Testis (tissue), 3 donors: Measurements from ENCODE around the gene TNFAIP8. TPM values are rescaled to one million over a fixed set of nuclear protein-coding genes. Genes with fewer than 3 reads are reported as not detected.
A peak's percentile ranks its signal among the peaks of the same experiment; 100 is the strongest.

ENCODE experiments used
- DNase-seq: peaks from one replicate; pipeline ENCODE4 v3.0.0-alpha.2; 2019
- H3K27ac ChIP-seq, 2 donors: fragments of 200-600 bp; sonication (generic); one replicate each; pipeline ENCODE4 v1.5.1; 2019
- H3K27me3 ChIP-seq: fragments of 200-600 bp; sonication (generic); one replicate; pipeline ENCODE4 v1.5.1; 2019
- H3K36me3 ChIP-seq: fragments of 200-600 bp; sonication (generic); one replicate; pipeline ENCODE4 v1.5.1; 2017; ENCODE audit warnings: low read depth; ENCODE audit errors: missing control alignments
- H3K4me1 ChIP-seq: fragments of 200-600 bp; sonication (generic); one replicate; pipeline ENCODE4 v1.5.1; 2019
- H3K4me3 ChIP-seq, 2 donors: fragments of 200-600 bp; sonication (generic); one replicate each; pipeline ENCODE4 v1.5.1; 2017 to 2019
- H3K9me3 ChIP-seq: fragments of 200-600 bp; sonication (generic); one replicate; pipeline ENCODE4 v1.5.1; 2017
- POLR2A ChIP-seq: fragments of 450-650 bp; IDR thresholded peaks from one replicate; pipeline ENCODE4 v1.6.1; 2017; ENCODE audit warnings: antibody characterized with exemption, mild to moderate bottlenecking, moderate library complexity
- WGBS, 2 donors: methylation state at CpG; one replicate each; pipeline ENCODE4 v1.1.5; 2018; 5-methylcytosine and 5-hydroxymethylcytosine counted together
- intact Hi-C: fragments of 100-400 bp; cut with DNase I; formaldehyde crosslinking; loops from one replicate; pipeline ENCODE4 v1.15.1; 2023; ENCODE audit warnings: low total_unique reads
- polyA plus RNA-seq: library from polyadenylated mRNA; stranded (reverse); fragments of 350-450 nt; fragmentation: Illumina TruSeq; extraction: RNeasy Lipid Tissue Mini Kit (QIAGEN cat#74804); gene quantifications from one replicate; pipeline ENCODE4 v1.2.3, GENCODE V29; 2014; ENCODE audit warnings: low read depth, low replicate concordance; ENCODE audit not compliant: insufficient read depth
- total RNA-seq, 2 donors: library from RNA; depleted of rRNA; stranded (reverse); fragments of >200 nt; gene quantifications; one replicate each; pipeline ENCODE4 v1.2.3, GENCODE V29; 2016
- TF ChIP-seq, protein P1 (sequence below), 3 experiments: fragments of 450-650 bp in 2 of 3; fragments of 200-600 bp in 1 of 3; sonication (generic) in 1 of 3; IDR thresholded peaks; one replicate each; pipeline ENCODE4 v1.5.1; 2016 to 2019; ENCODE audit warnings: antibody characterized with exemption in 3 of 3, mild to moderate bottlenecking in 2 of 3, moderate library complexity in 1 of 3

TNFAIP8 gene
- total and polyA plus RNA-seq, 3 donors from 2014 or later, result 6.3 to 14.0 (median 8.2) TPM

DNA sequence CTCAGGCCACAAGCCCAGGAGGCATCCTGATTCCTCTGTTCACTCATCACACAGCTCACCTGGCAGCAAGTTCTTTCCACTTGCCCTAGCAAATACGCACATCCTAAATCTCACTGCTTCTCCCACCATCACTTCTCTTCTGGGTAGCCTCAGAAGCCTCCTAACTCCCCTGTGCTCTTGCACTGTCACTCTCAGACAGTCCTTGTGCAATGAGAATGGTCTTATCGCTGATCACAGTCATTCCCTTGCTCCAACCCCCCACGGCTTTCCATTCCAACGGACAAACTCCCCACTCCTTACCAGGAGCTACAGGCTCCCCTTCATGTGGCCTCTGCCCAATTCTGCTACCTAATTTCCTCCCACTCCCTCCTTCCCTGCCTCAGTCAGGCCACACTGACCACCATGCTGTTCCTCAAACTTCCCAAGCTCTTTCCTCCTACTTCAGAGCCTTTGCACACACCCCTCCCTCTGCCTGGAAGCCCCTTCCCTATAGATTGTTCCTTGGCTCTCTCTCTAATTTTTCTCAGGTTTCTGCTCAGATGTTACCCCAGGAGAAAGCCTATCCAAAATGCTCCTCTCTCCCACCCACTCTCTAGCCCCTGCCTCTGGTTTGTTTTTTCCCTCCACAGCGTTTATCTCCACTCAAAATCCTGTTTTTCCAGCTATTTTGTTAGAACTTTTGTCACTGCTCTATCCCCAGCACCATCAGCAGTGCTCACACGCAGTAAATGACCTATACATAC is 34.1 kb upstream of the TNFAIP8 start:
- Histone ChIP-seq H3K27me3 (no peaks in the 10 kb centered on the region), H3K9me3 (no peaks in the 10 kb centered on the region), H3K4me1 (peaks cover 3% of the 10 kb centered on the region), H3K4me3 (no peak overlapping the region), H3K36me3 (no peaks in the 10 kb centered on the region), H3K27ac (no peak overlapping the region)
- no peak for DNase-seq
- 86 to 87% methylated on average over 6 of the region's 6 CpGs for WGBS, 2 donors
- intact Hi-C loops, result no loop called here
- TF ChIP-seq POLR2A, result no peak
- TF ChIP-seq, protein P1, sequence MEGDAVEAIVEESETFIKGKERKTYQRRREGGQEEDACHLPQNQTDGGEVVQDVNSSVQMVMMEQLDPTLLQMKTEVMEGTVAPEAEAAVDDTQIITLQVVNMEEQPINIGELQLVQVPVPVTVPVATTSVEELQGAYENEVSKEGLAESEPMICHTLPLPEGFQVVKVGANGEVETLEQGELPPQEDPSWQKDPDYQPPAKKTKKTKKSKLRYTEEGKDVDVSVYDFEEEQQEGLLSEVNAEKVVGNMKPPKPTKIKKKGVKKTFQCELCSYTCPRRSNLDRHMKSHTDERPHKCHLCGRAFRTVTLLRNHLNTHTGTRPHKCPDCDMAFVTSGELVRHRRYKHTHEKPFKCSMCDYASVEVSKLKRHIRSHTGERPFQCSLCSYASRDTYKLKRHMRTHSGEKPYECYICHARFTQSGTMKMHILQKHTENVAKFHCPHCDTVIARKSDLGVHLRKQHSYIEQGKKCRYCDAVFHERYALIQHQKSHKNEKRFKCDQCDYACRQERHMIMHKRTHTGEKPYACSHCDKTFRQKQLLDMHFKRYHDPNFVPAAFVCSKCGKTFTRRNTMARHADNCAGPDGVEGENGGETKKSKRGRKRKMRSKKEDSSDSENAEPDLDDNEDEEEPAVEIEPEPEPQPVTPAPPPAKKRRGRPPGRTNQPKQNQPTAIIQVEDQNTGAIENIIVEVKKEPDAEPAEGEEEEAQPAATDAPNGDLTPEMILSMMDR (IDR thresholded peaks at IDR 0.05), result no peak

DNA sequence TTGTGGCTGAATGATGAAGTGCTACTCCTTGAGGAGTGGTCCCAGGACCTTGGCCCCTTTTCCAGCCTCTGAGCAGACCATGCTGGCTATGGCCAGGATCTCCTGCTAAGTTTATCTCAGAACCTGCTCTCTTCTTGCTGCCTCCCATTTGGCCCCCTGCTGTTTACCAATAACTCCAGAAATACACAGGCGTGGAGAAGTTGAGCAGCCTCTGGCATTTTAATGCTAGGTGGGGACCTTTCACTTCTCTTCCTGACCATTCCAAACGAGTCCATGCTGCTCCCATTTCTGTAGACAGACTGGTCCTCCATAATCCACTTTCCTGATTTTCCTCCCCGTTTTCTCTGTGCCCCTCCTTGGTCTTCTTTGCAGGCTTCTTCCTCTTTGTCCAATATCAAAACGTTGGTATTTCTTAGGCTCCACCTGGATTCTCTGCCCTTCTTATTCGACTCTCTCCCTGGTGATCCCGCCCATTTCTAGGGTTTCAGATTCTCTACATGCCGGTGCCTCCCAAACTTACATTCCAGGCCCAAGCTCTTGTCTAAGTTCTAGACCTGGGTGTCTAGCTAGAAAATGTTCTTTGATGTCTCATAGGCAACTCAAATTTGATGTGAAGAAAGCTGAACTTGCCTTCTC is 33.4 kb upstream of the TNFAIP8 start:
- no peaks in the 10 kb centered on the region for H3K27me3 ChIP-seq
- H3K27ac ChIP-seq, result no peak overlapping the region
- H3K36me3 ChIP-seq, result no peaks in the 10 kb centered on the region
- H3K4me1 ChIP-seq, result peaks cover 3% of the 10 kb centered on the region
- WGBS, 2 donors, result 88 to 90% methylated on average over 7 of the region's 7 CpGs
- intact Hi-C loops, result no loop called here
- no peak overlapping the region for H3K4me3 ChIP-seq
- TF ChIP-seq POLR2A, result no peak
- TF ChIP-seq, protein P1 (IDR thresholded peaks at IDR 0.05), result no peak
- no peak for DNase-seq
- H3K9me3 ChIP-seq, result no peaks in the 10 kb centered on the region

DNA sequence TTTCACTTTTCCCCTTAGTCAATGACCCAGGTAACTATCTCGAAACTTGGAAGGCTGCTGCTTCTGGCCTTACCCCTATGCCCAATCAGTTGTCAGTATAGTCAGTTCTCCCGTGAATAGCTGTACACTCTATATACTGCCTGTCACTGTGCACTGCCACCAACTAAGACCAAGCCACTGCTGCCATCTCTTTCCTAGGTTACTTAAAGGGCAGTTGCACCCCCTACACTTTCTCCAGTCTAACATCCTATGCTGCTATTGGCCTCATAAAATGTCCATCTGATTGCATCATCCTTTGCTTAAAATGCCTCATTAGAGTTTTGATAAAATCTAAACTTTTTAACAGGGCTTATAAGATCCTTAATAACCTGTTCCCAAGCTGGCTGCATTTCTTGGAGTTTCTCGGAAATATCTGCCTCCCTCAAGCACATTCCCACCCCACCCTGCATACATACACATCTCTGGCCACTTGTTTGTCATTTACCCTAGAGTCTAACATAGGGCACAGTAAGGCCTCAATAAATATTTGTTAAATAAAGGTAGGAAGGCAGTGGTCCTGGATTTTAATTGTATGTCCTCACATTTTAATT is 32.8 kb upstream of the TNFAIP8 start:
- Histone ChIP-seq H3K4me1 (peaks cover 6% of the 10 kb centered on the region), H3K27ac (no peak overlapping the region), H3K27me3 (no peaks in the 10 kb centered on the region), H3K36me3 (no peaks in the 10 kb centered on the region), H3K9me3 (no peaks in the 10 kb centered on the region), H3K4me3 (no peak overlapping the region)
- intact Hi-C loops, result no loop called here
- 69 to 93% methylated on average over 3 of the region's 3 CpGs for WGBS, 2 donors
- no peak for DNase-seq
- TF ChIP-seq, protein P1 (IDR thresholded peaks at IDR 0.05), result no peak
- TF ChIP-seq POLR2A, result no peak

DNA sequence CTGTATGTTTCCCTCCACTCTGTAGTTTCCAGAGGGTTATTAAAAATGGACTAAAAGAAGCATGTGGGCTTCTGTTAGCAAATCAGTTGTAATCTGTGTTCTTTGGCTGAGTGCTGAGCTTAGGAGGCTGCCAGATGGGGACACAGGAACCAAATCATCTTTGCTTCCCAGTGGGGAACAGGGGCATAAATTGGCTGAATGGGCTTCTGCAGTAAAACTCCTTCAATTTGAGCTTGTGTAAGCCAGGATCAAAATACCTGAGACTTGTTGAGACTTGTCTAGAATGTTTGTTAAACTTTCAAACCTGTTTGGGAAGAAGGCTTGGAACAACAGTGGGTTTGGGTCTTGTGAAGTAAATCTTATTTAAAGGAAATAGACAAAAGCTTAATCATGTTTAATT is 32.2 kb upstream of the TNFAIP8 start:
- intact Hi-C loops, result no loop called here
- Histone ChIP-seq H3K4me3 (no peak overlapping the region), H3K27me3 (no peaks in the 10 kb centered on the region), H3K9me3 (no peaks in the 10 kb centered on the region), H3K27ac (peak overlapping the region in 1 of 2 donors; percentile 23), H3K36me3 (no peaks in the 10 kb centered on the region), H3K4me1 (peaks cover 8% of the 10 kb centered on the region)
- no peak for TF ChIP-seq POLR2A
- TF ChIP-seq, protein P1 (IDR thresholded peaks at IDR 0.05), result no peak
- no peak for DNase-seq
